Trophoblast cell (in vitro differentiated cells and primary cell): ENCODE measurements around the gene AGAP1.
A peak's percentile ranks its signal among the peaks of the same experiment; 100 is the strongest.

Experiments used
- DNase-seq, 2 donors: peaks; one replicate each; pipeline ENCODE4 v3.0.0-alpha.2; 2016
- H2AFZ ChIP-seq: 2 replicates; pipeline ENCODE4 v1.6.1; 2013; ENCODE audit warnings: low read length, moderate library complexity, mild to moderate bottlenecking; ENCODE audit not compliant: insufficient read depth, poor library complexity
- H2AK5ac ChIP-seq: 2 replicates; pipeline ENCODE4 v1.6.1; 2013; ENCODE audit warnings: mild to moderate bottlenecking, low read length
- H2BK120ac ChIP-seq: 2 replicates; pipeline ENCODE4 v1.6.1; 2013; ENCODE audit warnings: low read length, mild to moderate bottlenecking, moderate library complexity; ENCODE audit not compliant: insufficient read depth, poor library complexity
- H2BK12ac ChIP-seq: 2 replicates; pipeline ENCODE4 v1.6.1; 2013; ENCODE audit warnings: mild to moderate bottlenecking, low read length, moderate library complexity
- H2BK5ac ChIP-seq: 2 replicates; pipeline ENCODE4 v1.6.1; 2013; ENCODE audit warnings: low read length, low read depth, moderate library complexity, mild to moderate bottlenecking; ENCODE audit not compliant: poor library complexity
- H3K14ac ChIP-seq: 2 replicates; pipeline ENCODE4 v1.6.1; 2013; ENCODE audit warnings: mild to moderate bottlenecking, low read length
- H3K18ac ChIP-seq: 2 replicates; pipeline ENCODE4 v1.6.1; 2013; ENCODE audit warnings: mild to moderate bottlenecking, low read length
- H3K23ac ChIP-seq: 2 replicates; pipeline ENCODE4 v1.6.1; 2013; ENCODE audit warnings: low read length
- H3K27ac ChIP-seq: 2 replicates; pipeline ENCODE4 v1.5.1; 2013; ENCODE audit warnings: low read depth, mild to moderate bottlenecking, inconsistent platforms, low read length, moderate library complexity
- H3K27me3 ChIP-seq: 2 replicates; pipeline ENCODE4 v1.6.1; 2013; ENCODE audit warnings: inconsistent platforms, mild to moderate bottlenecking, low read length, moderate library complexity; ENCODE audit not compliant: insufficient read depth
- H3K36me3 ChIP-seq, 2 experiments: 1 replicate in 1 of 2; 2 replicates in 1 of 2; pipeline ENCODE4 v1.6.1; 2013; ENCODE audit warnings: low read length in 2 of 2, mild to moderate bottlenecking in 2 of 2, moderate library complexity in 1 of 2; ENCODE audit not compliant: insufficient read depth in 2 of 2, control insufficient read depth in 1 of 2
- H3K4ac ChIP-seq: 2 replicates; pipeline ENCODE4 v1.6.1; 2013; ENCODE audit warnings: low read depth, mild to moderate bottlenecking, low read length, moderate library complexity
- H3K4me1 ChIP-seq, 2 experiments: 1 replicate in 1 of 2; 2 replicates in 1 of 2; pipeline ENCODE4 v1.6.1; 2013; ENCODE audit warnings: low read length in 2 of 2, mild to moderate bottlenecking in 2 of 2, moderate library complexity in 1 of 2; ENCODE audit not compliant: insufficient read depth in 2 of 2, control insufficient read depth in 1 of 2
- H3K4me2 ChIP-seq: 2 replicates; pipeline ENCODE4 v1.6.1; 2013; ENCODE audit warnings: inconsistent platforms, mild to moderate bottlenecking, low read length, moderate library complexity
- H3K4me3 ChIP-seq: 2 replicates; pipeline ENCODE4 v1.5.1; 2013; ENCODE audit warnings: mild to moderate bottlenecking, low read depth, low read length, inconsistent platforms
- H3K79me1 ChIP-seq: one replicate; pipeline ENCODE4 v1.6.1; 2013; ENCODE audit warnings: low read length
- H3K79me2 ChIP-seq: 2 replicates; pipeline ENCODE4 v1.6.1; 2013; ENCODE audit warnings: low read length, mild to moderate bottlenecking; ENCODE audit not compliant: control insufficient read depth, insufficient read depth, poor library complexity
- H3K9ac ChIP-seq: 2 replicates; pipeline ENCODE4 v1.6.1; 2013; ENCODE audit warnings: mild to moderate bottlenecking, low read length
- H3K9me3 ChIP-seq: 2 replicates; pipeline ENCODE4 v1.6.1; 2013; ENCODE audit warnings: low read depth, mild to moderate bottlenecking, control low read depth, inconsistent platforms, low read length; ENCODE audit not compliant: insufficient read depth
- H4K12ac ChIP-seq: 2 replicates; pipeline ENCODE4 v1.6.1; 2013; ENCODE audit warnings: low read depth, mild to moderate bottlenecking, low read length, moderate library complexity
- H4K8ac ChIP-seq: 2 replicates; pipeline ENCODE4 v1.6.1; 2013; ENCODE audit warnings: low read depth, mild to moderate bottlenecking, low read length, moderate library complexity
- H4K91ac ChIP-seq: one replicate; pipeline ENCODE4 v1.6.1; 2013; ENCODE audit warnings: low read depth, mild to moderate bottlenecking, low read length, moderate library complexity
- WGBS: extraction: QIAGEN DNeasy Blood & Tissue Kit; methylation state at CpG from one replicate; pipeline ENCODE4 v1.1.7; 2013; ENCODE audit warnings: missing lambda C conversion rate; ENCODE audit not compliant: insufficient read length, insufficient coverage; ENCODE audit errors: extremely low coverage; 5-methylcytosine and 5-hydroxymethylcytosine counted together

Gene AGAP1

DNA sequence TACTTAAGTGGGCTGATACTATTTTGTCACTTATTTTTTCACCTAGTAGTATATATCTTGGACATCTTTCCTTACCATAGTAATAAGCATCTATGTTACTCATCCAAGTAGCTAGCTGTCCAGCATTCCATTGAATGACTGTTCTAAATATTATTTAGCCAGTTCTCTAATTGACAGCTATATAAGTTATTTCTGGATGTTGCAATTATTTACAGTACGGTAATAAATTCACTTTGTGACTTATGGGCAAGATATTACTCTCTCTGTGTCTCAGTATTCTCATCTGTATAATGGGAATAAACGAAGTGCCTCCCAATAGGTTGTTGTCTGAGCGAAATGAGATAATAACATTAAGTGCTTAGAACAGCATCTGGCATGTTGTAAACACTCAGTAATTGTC, 46.6 kb upstream of the AGAP1 start:
- Histone ChIP-seq H3K27me3 (no peaks in the 10 kb centered on the region), H3K27ac (no peak overlapping the region), H3K9me3 (peaks cover 8% of the 10 kb centered on the region), H3K79me1 (no peaks in the 10 kb centered on the region), H3K14ac (no peak overlapping the region), H3K9ac (no peak overlapping the region), H2BK120ac (no peak overlapping the region), H4K91ac (no peak overlapping the region), H2AK5ac (no peak overlapping the region), H2AFZ (no peak overlapping the region), H3K36me3 (no peaks in the 10 kb centered on the region), H4K8ac (no peak overlapping the region), H4K12ac (no peak overlapping the region), H3K4me1 (no peaks in the 10 kb centered on the region), H3K18ac (no peak overlapping the region), H2BK12ac (no peak overlapping the region), H3K79me2 (no peaks in the 10 kb centered on the region), H2BK5ac (no peak overlapping the region), H3K4ac (no peak overlapping the region), H3K4me3 (no peak overlapping the region), H3K4me2 (no peak overlapping the region), H3K23ac (no peak overlapping the region)
- WGBS, result no CpG with 5 or more reads among the region's 3 CpGs
- peak; percentile 30 to 73 for DNase-seq

DNA sequence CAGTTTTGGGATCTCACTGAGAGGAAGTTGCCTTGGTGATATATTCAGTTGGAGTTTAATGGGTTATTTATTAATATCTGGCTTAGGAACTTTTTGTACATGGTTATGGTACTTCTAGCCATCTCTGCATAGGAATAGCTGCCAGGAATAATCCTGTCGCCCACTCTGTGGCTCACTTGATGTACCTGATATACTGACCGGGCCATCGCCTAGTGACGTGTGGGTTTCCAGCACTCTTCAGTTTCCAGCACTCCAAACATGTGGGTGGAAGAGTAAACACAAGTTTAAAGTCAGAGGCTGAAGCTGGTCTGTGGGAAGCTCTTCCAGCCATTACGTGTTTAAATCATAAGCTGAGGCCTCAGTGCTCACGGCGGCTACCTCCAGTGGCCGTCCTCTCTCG, 44.3 kb upstream of the AGAP1 start:
- Histone ChIP-seq H3K23ac (no peak overlapping the region), H3K4ac (no peak overlapping the region), H2AFZ (no peak overlapping the region), H3K14ac (no peak overlapping the region), H3K79me2 (no peaks in the 10 kb centered on the region), H3K27me3 (no peaks in the 10 kb centered on the region), H3K9me3 (peaks cover 7% of the 10 kb centered on the region), H3K9ac (no peak overlapping the region), H3K4me2 (no peak overlapping the region), H3K27ac (no peak overlapping the region), H4K12ac (no peak overlapping the region), H3K4me1 (no peaks in the 10 kb centered on the region), H2BK12ac (no peak overlapping the region), H3K36me3 (no peaks in the 10 kb centered on the region), H2BK120ac (no peak overlapping the region), H2AK5ac (no peak overlapping the region), H3K79me1 (no peaks in the 10 kb centered on the region), H4K8ac (no peak overlapping the region), H4K91ac (no peak overlapping the region), H2BK5ac (no peak overlapping the region), H3K18ac (no peak overlapping the region), H3K4me3 (no peak overlapping the region)
- no CpG with 5 or more reads among the region's 9 CpGs for WGBS
- no peak for DNase-seq

DNA sequence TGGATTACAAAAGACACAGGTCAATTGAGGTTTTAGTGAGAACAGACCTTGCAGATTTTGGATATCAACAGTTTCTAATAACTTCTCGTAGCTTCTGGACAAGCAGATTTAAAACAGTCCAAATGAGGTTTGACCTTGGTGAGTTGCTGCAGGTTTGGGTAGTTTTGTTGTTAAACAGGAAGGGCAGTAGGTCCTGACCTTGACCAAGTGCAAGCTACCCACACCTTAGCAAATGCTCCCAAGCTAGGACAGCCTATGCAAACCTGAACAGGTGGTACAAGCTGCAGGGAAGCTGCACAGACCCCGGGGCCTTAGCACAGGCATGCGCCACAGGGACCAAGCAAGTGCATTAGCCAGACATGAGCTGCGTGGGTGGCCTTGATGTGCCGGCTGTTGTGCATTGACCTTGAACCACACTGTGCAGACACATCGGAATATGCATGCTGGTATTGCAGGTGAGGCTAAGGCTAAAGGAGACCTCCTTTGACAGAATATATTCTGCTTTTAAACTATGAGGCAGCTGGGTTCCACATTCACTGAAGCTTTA, 40.2 kb upstream of the AGAP1 start:
- no CpG with 5 or more reads among the region's 6 CpGs for WGBS
- Histone ChIP-seq H3K9me3 (peaks cover 3% of the 10 kb centered on the region), H3K27me3 (no peaks in the 10 kb centered on the region), H3K4me3 (no peak overlapping the region), H2BK12ac (no peak overlapping the region), H2AK5ac (no peak overlapping the region), H3K79me1 (no peaks in the 10 kb centered on the region), H3K27ac (no peak overlapping the region), H3K14ac (no peak overlapping the region), H3K18ac (no peak overlapping the region), H3K4me2 (no peak overlapping the region), H3K23ac (no peak overlapping the region), H2BK120ac (no peak overlapping the region), H3K36me3 (no peaks in the 10 kb centered on the region), H2BK5ac (no peak overlapping the region), H2AFZ (no peak overlapping the region), H3K4ac (no peak overlapping the region), H4K91ac (no peak overlapping the region), H3K9ac (no peak overlapping the region), H3K79me2 (no peaks in the 10 kb centered on the region), H3K4me1 (peaks cover 5% of the 10 kb centered on the region in 2 experiments), H4K8ac (no peak overlapping the region), H4K12ac (no peak overlapping the region)
- DNase-seq, result no peak

DNA sequence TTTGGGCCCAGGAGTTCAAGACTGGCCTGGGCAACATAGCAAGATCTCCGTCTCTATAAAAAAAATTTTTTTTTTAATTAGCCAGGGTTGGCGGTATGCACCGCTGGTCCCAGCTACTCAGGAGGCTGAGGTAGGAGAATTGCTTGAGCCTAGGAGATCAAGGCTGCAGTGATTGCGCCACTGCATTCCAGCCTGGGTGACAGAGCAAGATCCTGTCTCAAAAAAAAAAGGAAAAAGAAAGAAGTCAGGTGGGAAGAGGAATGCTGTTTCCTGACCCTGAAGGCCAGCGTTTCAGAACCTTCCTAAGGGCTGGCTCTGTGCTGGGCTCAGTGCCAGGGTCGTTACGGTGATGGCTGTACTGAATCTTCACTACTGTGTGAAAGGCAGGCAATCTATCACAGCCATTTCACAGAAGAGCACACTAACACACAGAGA, 35.0 kb upstream of the AGAP1 start:
- no peak overlapping the region for H2AK5ac ChIP-seq
- H3K4ac ChIP-seq, result no peak overlapping the region
- H3K4me2 ChIP-seq, result no peak overlapping the region
- H4K12ac ChIP-seq, result no peak overlapping the region
- peaks cover 5 to 8% of the 10 kb centered on the region in 2 experiments for H3K4me1 ChIP-seq
- peak; percentile 91 to 95 for DNase-seq
- H3K79me1 ChIP-seq, result no peaks in the 10 kb centered on the region
- H3K36me3 ChIP-seq, result no peaks in the 10 kb centered on the region
- no peak overlapping the region for H3K14ac ChIP-seq
- H2BK5ac ChIP-seq, result no peak overlapping the region
- no peak overlapping the region for H3K4me3 ChIP-seq
- no peak overlapping the region for H4K91ac ChIP-seq
- H3K23ac ChIP-seq, result no peak overlapping the region
- peaks cover under 1% of the 10 kb centered on the region for H3K9me3 ChIP-seq
- H3K9ac ChIP-seq, result no peak overlapping the region
- H3K79me2 ChIP-seq, result no peaks in the 10 kb centered on the region
- H4K8ac ChIP-seq, result no peak overlapping the region
- H3K27me3 ChIP-seq, result no peaks in the 10 kb centered on the region
- H2AFZ ChIP-seq, result no peak overlapping the region
- no peak overlapping the region for H3K18ac ChIP-seq
- WGBS, result no CpG with 5 or more reads among the region's 7 CpGs
- H2BK12ac ChIP-seq, result no peak overlapping the region
- H3K27ac ChIP-seq, result no peak overlapping the region
- no peak overlapping the region for H2BK120ac ChIP-seq
